ACHN (cell line): ENCODE data around the gene SEC23B.
A peak's percentile ranks its signal among the peaks of the same experiment; 100 is the strongest.
"Not testable (repeated sequence)": the region's sequence is repeated elsewhere in the genome, so short reads cannot be mapped to it uniquely, and the experiment has no call there.

Source experiments
- DNase-seq: peaks from one replicate; pipeline ENCODE4 v3.0.0-alpha.2; 2015
- in situ Hi-C: cut with HindIII; loops from 2 replicates; pipeline ENCODE4 v1.10.0; 2017; ENCODE audit warnings: low sequenced_read_pairs, low pct_ligation_motif_present, low pct_unique_long_range_greater_than_20kb

Gene SEC23B

GRCh38 chr20:18515973-18516372 is 8.2 kb downstream of the SEC23B start:
- DNase-seq: no peak

DNA sequence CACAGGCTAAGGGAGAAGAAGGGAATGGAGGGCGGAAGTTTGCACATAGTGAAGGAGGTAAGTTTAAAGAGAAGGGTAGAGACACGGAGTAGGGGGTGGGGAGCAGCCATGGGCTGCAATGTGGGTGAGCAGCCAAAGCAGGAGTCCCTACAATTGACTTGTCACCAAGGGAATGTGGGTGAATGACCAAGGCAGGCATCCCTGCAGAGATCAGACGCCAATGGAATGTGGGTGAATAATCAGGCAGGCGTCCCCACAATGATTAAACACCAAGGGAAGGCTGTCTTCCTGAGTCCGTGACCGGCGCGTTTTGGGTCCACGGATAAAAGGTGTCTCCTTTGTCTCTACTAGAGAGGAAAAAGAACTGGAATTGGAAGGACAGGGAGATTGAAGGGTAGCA is 14.3 kb downstream of the SEC23B start:
- DNase-seq: peak; percentile 80
- in situ Hi-C loops: not testable (repeated sequence)

More at GRCh38 chr20:18515973-18516372, 8.2 kb downstream of the SEC23B start:
- in situ Hi-C loops: no loop called here

- in situ Hi-C loops: no loop called here
- DNase-seq: no peak
Measured at GRCh38 chr20:18523066-18523465, 15.3 kb downstream of the SEC23B start.

GRCh38 chr20:18524646-18525045 is 16.9 kb downstream of the SEC23B start:
- peak; percentile 69 for DNase-seq
- in situ Hi-C loops: no loop called here

DNA sequence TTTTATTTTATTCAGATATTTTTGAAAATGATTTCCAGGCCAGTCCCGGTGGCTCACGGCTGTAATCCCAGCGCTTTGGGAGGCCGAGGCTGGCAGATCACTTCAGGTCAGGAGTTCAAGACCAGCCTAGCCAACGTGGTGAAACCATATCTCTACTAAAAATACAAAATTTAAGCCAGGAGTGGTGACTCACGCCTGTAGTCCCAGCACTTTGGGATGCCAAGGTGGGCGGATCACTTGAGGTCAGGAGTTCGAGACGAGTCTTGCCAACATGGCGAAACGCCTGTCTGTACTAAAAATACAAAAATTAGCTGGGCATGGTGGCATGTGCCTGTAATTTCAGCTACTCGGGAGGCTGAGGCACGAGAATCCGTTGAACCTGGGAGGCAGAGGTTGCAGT is 19.0 kb downstream of the SEC23B start:
- in situ Hi-C loops, DNase-seq: not testable (repeated sequence)

- in situ Hi-C loops: no loop called here
- no peak for DNase-seq
Measured at GRCh38 chr20:18527339-18527738, 19.6 kb downstream of the SEC23B start.

DNA sequence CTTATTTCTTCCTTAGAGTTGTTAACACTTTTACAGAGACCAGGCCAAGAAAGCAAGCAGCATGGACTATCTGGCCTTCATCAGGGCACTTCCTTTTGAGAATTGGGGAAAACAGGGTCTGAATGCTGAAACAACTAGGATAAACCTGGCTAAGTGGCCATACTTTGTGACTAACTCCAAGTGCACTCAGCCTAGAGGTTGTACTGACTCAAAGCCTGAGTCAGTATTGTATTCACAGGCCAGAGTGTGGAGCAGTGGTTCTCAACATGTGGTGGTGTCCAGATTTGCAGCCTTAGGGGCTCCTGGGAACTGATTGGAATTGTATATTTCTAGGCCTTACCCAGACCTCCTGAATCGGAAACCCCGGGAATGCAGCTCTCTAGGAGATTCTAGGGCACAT is 20.1 kb downstream of the SEC23B start:
- peak; percentile 34 for DNase-seq
- in situ Hi-C loops: no loop called here

- no peak for DNase-seq
- in situ Hi-C loops: no loop called here
Measured at GRCh38 chr20:18529041-18529440, 21.3 kb downstream of the SEC23B start.

- DNase-seq: no peak
- in situ Hi-C loops: no loop called here
Measured at GRCh38 chr20:18532626-18533025, 24.9 kb downstream of the SEC23B start.

GRCh38 chr20:18533491-18533890 is 25.8 kb downstream of the SEC23B start:
- peak; percentile 8 for DNase-seq
- in situ Hi-C loops: no loop called here

GRCh38 chr20:18533978-18534644 is 26.4 kb downstream of the SEC23B start:
- in situ Hi-C loops: no loop called here
- no peak for DNase-seq

DNA sequence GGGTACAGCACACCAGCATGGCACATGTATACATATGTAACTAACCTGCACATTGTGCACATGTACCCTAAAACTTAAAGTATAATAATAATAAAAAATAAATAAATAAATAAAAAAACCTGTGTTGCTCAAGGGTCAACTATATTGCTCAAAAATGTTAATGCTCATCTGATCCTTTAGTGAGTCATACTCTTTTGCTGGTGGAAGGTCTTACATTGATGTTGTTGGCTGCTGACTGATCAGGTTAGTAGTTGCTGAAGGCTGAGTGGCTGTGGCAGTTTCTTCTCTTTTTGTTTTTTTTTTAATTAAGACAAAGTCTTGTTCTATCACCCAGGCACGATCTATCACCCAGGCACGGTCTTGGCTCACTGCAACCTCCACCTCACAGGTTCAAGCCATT is 29.9 kb downstream of the SEC23B start:
- in situ Hi-C loops: no loop called here
- no peak for DNase-seq

- peak; percentile 92 for DNase-seq
- in situ Hi-C loops: no loop called here
Measured at GRCh38 chr20:18541741-18542140, 34.0 kb downstream of the SEC23B start.

GRCh38 chr20:18543216-18543615 is 35.5 kb downstream of the SEC23B start:
- in situ Hi-C loops: no loop called here
- DNase-seq: no peak

DNA sequence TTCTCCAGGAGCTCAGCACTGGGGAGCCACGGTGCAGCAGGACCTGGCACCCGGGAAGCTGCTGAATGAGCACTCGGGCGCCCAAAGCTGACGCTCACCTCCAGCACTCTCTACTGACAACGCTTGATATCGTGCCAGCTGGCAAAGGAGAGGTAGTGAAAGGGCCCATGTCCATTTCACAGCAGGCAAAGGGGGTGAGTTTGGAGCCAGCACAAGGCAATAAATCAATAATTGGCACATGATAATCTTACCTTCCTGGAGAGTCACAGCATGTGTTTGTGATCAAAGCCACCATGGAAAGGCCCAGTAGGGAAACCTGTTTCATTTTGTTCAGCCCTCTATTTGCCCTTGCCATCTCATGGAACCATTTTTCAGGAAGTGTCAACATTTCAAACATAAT is 36.2 kb downstream of the SEC23B start:
- in situ Hi-C loops: no loop called here
- DNase-seq: no peak

DNA sequence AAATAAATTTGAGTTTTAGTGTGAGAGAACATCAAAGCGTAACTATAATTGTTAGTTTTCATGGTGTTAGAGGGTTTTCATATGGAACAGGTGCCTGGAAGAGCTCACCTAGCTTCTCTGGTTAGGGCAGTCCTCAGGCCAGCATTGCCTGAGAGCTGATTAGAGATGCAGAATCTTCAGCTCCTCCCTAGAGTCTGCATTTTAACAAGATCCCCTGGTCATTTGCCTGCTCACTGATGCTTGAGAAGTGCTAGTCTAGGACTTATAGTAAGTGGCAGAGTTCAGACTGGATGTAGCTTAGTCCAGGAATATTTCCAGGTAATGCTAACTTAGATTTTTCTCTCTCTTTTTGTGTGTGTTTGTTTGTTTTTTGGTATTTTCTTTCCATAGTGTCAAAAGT is 37.8 kb downstream of the SEC23B start:
- no peak for DNase-seq
- in situ Hi-C loops: no loop called here

DNA sequence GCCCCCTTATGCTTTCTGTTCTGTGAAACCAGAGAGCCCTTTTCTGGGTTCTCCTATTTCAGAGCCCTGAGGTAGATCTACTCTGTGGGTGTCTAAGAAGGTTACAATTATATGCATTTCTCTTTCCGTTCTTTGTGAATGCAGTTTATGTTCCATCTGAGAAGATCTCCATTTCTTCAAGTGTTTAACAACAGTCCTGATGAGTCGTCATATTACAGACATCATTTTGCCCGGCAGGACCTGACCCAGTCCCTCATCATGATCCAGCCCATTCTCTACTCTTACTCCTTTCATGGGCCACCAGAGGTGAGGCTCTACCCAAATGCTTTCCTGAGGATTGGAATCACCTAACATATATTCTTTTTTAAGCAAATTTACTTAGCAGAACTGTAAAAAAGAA is 40.7 kb downstream of the SEC23B start:
- no peak for DNase-seq
- in situ Hi-C loops: no loop called here

- DNase-seq: no peak
- in situ Hi-C loops: no loop called here
Measured at GRCh38 chr20:18553746-18554145, 46.0 kb downstream of the SEC23B start.

DNA sequence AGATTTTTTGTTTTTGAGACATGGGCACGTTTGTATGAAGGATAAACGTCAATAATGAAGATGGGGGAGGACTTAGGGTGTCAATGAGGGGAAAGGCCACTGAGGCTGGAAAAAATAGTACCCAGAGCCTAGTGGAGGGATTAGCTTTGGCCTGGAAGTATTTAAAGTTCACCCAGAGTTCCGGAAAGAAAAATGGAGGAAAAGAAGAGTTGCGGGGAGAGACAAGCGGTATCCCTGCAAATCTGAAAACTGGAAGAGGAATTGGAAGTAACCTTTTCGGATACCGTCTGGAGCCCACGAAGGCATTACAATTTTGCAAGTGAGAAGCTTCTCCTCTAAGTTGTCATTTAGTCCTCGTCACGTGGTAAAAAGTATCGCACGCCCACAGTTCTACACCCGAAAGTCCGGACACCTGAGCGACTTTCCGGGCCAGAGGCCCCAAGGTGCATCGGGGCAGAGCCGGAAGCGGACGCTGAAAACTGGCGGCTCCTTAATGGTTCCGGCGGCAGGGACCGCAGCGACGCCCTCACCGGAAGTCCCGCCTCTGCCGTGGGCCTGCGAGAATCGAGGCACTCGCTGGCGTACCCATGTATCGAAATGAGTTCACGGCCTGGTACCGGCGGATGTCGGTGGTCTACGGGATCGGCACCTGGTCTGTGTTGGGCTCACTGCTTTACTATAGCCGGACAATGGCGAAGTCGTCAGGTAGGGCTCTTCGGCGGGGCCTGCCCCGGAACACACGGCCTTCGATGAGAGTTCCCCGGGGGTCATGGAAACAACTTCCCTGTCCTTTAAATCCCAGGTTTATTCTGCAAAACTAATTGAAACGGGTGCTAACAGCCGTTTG is 59.4 kb downstream of the SEC23B start, which contains the start of gene SMIM26:
SMIM26 (plus strand) TSS at position 541 of the 847 bp plus-strand sequence; CDS start at position 588, 47 bp downstream.
- in situ Hi-C loops: no loop called here
- DNase-seq: peak; percentile 89

DNA sequence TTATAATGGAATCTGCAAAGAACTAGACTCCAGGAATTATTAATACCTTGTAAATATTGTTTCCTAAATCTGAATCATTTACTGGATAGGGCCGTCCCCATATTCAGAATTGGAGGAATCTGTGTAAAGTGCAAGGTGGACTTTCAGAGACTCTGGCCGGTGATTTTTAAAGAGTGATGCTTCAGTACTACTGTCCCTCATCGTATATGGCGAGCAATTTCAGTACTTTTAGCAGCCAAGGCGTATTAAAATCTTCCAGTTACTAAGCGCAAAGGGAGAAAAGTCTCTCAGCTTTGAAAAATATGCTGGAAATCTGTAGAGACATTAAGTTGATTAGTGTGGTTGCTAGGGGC is 60.0 kb downstream of the SEC23B start:
- in situ Hi-C loops: no loop called here
- DNase-seq: peak; percentile 9
